ENCODE data around the gene MYBL2. TPM values are rescaled to one million over a fixed set of nuclear protein-coding genes. Genes with fewer than 3 reads are reported as not detected.

Gene MYBL2
- total RNA-seq, 1 experiment from 2014 or later = 138 TPM

DNA sequence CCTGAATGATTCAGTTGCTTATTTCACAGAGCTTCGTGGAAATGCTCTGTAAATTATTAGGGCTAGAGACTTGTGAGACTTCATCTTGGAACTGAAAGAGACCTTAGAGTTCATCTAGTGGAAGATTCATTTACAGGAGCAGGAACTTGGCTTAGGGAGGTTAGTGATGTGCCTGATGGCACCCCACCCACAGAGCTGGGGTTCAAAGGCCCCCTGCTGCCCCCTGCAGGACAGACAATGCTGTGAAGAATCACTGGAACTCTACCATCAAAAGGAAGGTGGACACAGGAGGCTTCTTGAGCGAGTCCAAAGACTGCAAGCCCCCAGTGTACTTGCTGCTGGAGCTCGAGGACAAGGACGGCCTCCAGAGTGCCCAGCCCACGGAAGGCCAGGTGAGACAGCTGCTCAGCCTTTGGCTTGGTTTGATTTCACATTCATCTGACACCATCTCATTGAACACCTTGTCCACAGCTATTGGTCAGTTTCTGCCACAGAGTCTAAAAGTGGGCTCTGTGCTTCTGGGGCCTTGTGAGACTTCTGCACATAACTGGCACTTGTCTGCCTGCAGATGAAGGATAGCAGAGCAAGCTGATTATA is 25.1 kb downstream of the MYBL2 start:
- H3K4me1 ChIP-seq (ENCODE audit: control insufficient read depth, insufficient read depth, low read length) = no peaks in the 10 kb centered on the region
- intact Hi-C loops (cut with micrococcal nuclease; ENCODE audit: unreplicated experiment) (loop anchor here (10.0 kb wide), 1 partner anchor 147 kb away; no protein-coding TSS in a partner anchor), in situ Hi-C loops (cut with HindIII; ENCODE audit: low pct_unique_long_range_greater_than_20kb, low sequenced_read_pairs) (no loop called here)
- H3K27me3 ChIP-seq (ENCODE audit: control insufficient read depth, insufficient read depth, low read length) = no peaks in the 10 kb centered on the region
- DNase-seq (ENCODE audit: low read depth, low spot score) (peak; percentile 27), ATAC-seq (peak; percentile 84)
- no peak overlapping the region for H3K4me3 ChIP-seq (ENCODE audit: low read depth in 2 of 2, low read length in 2 of 2)
- POLR2A ChIA-PET = interaction anchor here (0.6 kb wide), 1 partner anchor 46 kb away, joined by 3 read pairs; no protein-coding TSS in a partner anchor
- CTCF ChIA-PET = interaction anchor here (0.7 to 1.0 kb wide), 4 partner anchors 40 to 242 kb away, joined by 3 to 4 read pairs (median 4); partner anchors contain the start of gene IFT52
- no TSS peak for BruUV-seq (replicated peaks)
- H3K9me3 ChIP-seq (ENCODE audit: control insufficient read depth, insufficient read depth, low read depth, low read length) = no peaks in the 10 kb centered on the region
- H3K36me3 ChIP-seq (ENCODE audit: control insufficient read depth, insufficient read depth, low read length) = no peaks in the 10 kb centered on the region; the same call in 1 of the 2 replicates
- H3K27ac ChIP-seq (ENCODE audit: low read length) = no peak overlapping the region
- TF ChIP-seq TCF7L2 (IDR thresholded peaks at IDR 0.05; ENCODE audit: low read depth, low read length) (no peak), SIN3A (IDR thresholded peaks at IDR 0.05; ENCODE audit: borderline replicate concordance, insufficient read depth, low read depth, low read length) (no peak)
- TF ChIP-seq, protein P1, sequence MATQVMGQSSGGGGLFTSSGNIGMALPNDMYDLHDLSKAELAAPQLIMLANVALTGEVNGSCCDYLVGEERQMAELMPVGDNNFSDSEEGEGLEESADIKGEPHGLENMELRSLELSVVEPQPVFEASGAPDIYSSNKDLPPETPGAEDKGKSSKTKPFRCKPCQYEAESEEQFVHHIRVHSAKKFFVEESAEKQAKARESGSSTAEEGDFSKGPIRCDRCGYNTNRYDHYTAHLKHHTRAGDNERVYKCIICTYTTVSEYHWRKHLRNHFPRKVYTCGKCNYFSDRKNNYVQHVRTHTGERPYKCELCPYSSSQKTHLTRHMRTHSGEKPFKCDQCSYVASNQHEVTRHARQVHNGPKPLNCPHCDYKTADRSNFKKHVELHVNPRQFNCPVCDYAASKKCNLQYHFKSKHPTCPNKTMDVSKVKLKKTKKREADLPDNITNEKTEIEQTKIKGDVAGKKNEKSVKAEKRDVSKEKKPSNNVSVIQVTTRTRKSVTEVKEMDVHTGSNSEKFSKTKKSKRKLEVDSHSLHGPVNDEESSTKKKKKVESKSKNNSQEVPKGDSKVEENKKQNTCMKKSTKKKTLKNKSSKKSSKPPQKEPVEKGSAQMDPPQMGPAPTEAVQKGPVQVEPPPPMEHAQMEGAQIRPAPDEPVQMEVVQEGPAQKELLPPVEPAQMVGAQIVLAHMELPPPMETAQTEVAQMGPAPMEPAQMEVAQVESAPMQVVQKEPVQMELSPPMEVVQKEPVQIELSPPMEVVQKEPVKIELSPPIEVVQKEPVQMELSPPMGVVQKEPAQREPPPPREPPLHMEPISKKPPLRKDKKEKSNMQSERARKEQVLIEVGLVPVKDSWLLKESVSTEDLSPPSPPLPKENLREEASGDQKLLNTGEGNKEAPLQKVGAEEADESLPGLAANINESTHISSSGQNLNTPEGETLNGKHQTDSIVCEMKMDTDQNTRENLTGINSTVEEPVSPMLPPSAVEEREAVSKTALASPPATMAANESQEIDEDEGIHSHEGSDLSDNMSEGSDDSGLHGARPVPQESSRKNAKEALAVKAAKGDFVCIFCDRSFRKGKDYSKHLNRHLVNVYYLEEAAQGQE (IDR thresholded peaks at IDR 0.05; ENCODE audit: insufficient read depth in 1 of 2, low read depth in 2 of 2, low read length in 1 of 2) = no peak
- TF ChIP-seq, protein P2, sequence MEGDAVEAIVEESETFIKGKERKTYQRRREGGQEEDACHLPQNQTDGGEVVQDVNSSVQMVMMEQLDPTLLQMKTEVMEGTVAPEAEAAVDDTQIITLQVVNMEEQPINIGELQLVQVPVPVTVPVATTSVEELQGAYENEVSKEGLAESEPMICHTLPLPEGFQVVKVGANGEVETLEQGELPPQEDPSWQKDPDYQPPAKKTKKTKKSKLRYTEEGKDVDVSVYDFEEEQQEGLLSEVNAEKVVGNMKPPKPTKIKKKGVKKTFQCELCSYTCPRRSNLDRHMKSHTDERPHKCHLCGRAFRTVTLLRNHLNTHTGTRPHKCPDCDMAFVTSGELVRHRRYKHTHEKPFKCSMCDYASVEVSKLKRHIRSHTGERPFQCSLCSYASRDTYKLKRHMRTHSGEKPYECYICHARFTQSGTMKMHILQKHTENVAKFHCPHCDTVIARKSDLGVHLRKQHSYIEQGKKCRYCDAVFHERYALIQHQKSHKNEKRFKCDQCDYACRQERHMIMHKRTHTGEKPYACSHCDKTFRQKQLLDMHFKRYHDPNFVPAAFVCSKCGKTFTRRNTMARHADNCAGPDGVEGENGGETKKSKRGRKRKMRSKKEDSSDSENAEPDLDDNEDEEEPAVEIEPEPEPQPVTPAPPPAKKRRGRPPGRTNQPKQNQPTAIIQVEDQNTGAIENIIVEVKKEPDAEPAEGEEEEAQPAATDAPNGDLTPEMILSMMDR (IDR thresholded peaks at IDR 0.05) = no peak; the same call in 1 of the 2 replicates

- TF ChIP-seq SIN3A (IDR thresholded peaks at IDR 0.05; ENCODE audit: borderline replicate concordance, insufficient read depth, low read depth, low read length) (no peak), TCF7L2 (IDR thresholded peaks at IDR 0.05; ENCODE audit: low read depth, low read length) (no peak), POLR2AphosphoS5 (IDR thresholded peaks at IDR 0.05; ENCODE audit: low read depth, low read length) (no peak)
- TF ChIP-seq, protein P1 (IDR thresholded peaks at IDR 0.05; ENCODE audit: insufficient read depth in 1 of 2, low read depth in 2 of 2, low read length in 1 of 2) = no peak
- TF ChIP-seq, protein P2 (IDR thresholded peaks at IDR 0.05) = no peak
- ChIA-PET CTCF (interaction anchor here (1.2 kb wide), 1 partner anchor 245 kb away, joined by 7 read pairs; no protein-coding TSS in a partner anchor), POLR2A (no interaction called here)
- H3K4me1 ChIP-seq (ENCODE audit: control insufficient read depth, insufficient read depth, low read length) = no peaks in the 10 kb centered on the region
- ATAC-seq = no peak
- H3K9me3 ChIP-seq (ENCODE audit: control insufficient read depth, insufficient read depth, low read depth, low read length) = no peaks in the 10 kb centered on the region
- no peak for DNase-seq (ENCODE audit: low read depth, low spot score)
- H3K27ac ChIP-seq (ENCODE audit: low read length) = no peak overlapping the region
- in situ Hi-C loops (cut with HindIII; ENCODE audit: low pct_unique_long_range_greater_than_20kb, low sequenced_read_pairs) = no loop called here
- H3K27me3 ChIP-seq (ENCODE audit: control insufficient read depth, insufficient read depth, low read length) = no peaks in the 10 kb centered on the region
- BruUV-seq (replicated peaks) = no TSS peak
- H3K36me3 ChIP-seq (ENCODE audit: control insufficient read depth, insufficient read depth, low read length) = peaks cover 2% of the 10 kb centered on the region; the same call in 1 of the 2 replicates
- no peak overlapping the region for H3K4me3 ChIP-seq (ENCODE audit: low read depth in 2 of 2, low read length in 2 of 2)
- intact Hi-C loops (cut with micrococcal nuclease; ENCODE audit: unreplicated experiment) = loop anchor here (10.0 kb wide), 1 partner anchor 150 kb away; no protein-coding TSS in a partner anchor
Observed at GRCh38 chr20:43694763-43695162, 27.8 kb downstream of the MYBL2 start.
